Kidney (tissue), 14 donors: Measurements from ENCODE around the gene PDE4D. TPM values are rescaled to one million over a fixed set of nuclear protein-coding genes. Genes with fewer than 3 reads are reported as not detected.

Source experiments
- DNase-seq, 5 donors: peaks; one replicate each; pipeline ENCODE4 v3.0.0-alpha.2; 2013 to 2020
- FAIRE-seq: peaks from 2 replicates; lab custom pipeline; 2012; peaks lifted over from hg19 to GRCh38; lab: Jason Lieb, UNC
- H3K27ac ChIP-seq, 2 donors: one replicate each; pipeline ENCODE4 v1.7.0; 2013; ENCODE audit warnings: low read depth in 2 of 2, low read length in 2 of 2, inconsistent platforms in 1 of 2
- H3K27me3 ChIP-seq: one replicate; pipeline ENCODE4 v1.7.1; 2013; ENCODE audit warnings: low read length, inconsistent platforms; ENCODE audit not compliant: control insufficient read depth, insufficient read depth
- H3K36me3 ChIP-seq, 3 donors: one replicate each; pipeline versions ENCODE4 v1.7.0 to v1.7.1; 2013; ENCODE audit warnings: low read length in 3 of 3, control low read depth in 1 of 3, inconsistent platforms in 1 of 3; ENCODE audit not compliant: insufficient read depth in 3 of 3, control insufficient read depth in 2 of 3
- H3K4me1 ChIP-seq, 3 donors: one replicate each; pipeline versions ENCODE4 v1.7.0 to v1.7.1; 2013; ENCODE audit warnings: low read length in 3 of 3, inconsistent platforms in 1 of 3, low read depth in 1 of 3; ENCODE audit not compliant: control insufficient read depth in 2 of 3, insufficient read depth in 2 of 3
- H3K4me3 ChIP-seq, 3 donors: one replicate each; pipeline versions ENCODE4 v1.7.0 to v1.8.1; 2013; ENCODE audit warnings: low read length in 3 of 3, control low read depth in 1 of 3, inconsistent platforms in 1 of 3
- H3K9ac ChIP-seq, 3 donors: one replicate each; pipeline versions ENCODE4 v1.7.0 to v1.7.1; 2013; ENCODE audit warnings: low read length in 3 of 3, control low read depth in 1 of 3, inconsistent platforms in 1 of 3
- H3K9me3 ChIP-seq, 3 donors: one replicate each; pipeline versions ENCODE4 v1.7.0 to v1.7.1; 2013; ENCODE audit warnings: low read length in 3 of 3, control low read depth in 1 of 3, inconsistent platforms in 1 of 3; ENCODE audit not compliant: control insufficient read depth in 2 of 3, insufficient read depth in 1 of 3
- CTCF ChIP-seq: IDR thresholded peaks from 3 replicates; pipeline ENCODE4 v1.5.1; 2012; ENCODE audit warnings: mild to moderate bottlenecking, moderate library complexity, borderline replicate concordance; ENCODE audit not compliant: insufficient read depth; ENCODE audit errors: extremely low read depth
- intact Hi-C: fragments of 100-400 bp; cut with DNase I; formaldehyde crosslinking; loops from one replicate; pipeline ENCODE4 v1.11.1; 2022
- polyA plus RNA-seq: library from polyadenylated mRNA; stranded (reverse); fragments of 350-450 nt; fragmentation: Illumina TruSeq; extraction: RNeasy Lipid Tissue Mini Kit (QIAGEN cat#74804); gene quantifications from one replicate; pipeline ENCODE4 v1.2.3, GENCODE V29; 2014; ENCODE audit warnings: low read depth, low replicate concordance; ENCODE audit not compliant: insufficient read depth
- total RNA-seq: library from RNA; stranded (reverse); fragmentation: NEBNext Ultra II Directional; extraction: Animal tissue kit (Norgen Biotek cat#: 25700); gene quantifications from one replicate; pipeline ENCODE4 v1.2.1, GENCODE V29; 2021
- donor health status: control.
- donor health status: control.
- donor health status: control.
- donor health status: control.
- donor health status: control.
- donor health status: DM: yes; HTN: yes; CAD: no.
- donor health status: Normal renal cell carcinoma (clear cell type).

Gene PDE4D
- total and polyA plus RNA-seq, 2 donors from 2014 or later = 9.2 to 78.9 TPM

- Histone ChIP-seq H3K36me3 (no peaks in the 10 kb centered on the region), H3K9ac (no peak overlapping the region), H3K4me3 (no peak overlapping the region), H3K27me3 (no peaks in the 10 kb centered on the region), H3K9me3 (no peaks in the 10 kb centered on the region), H3K27ac (no peak overlapping the region), H3K4me1 (no peaks in the 10 kb centered on the region)
- intact Hi-C loops = loop anchor here (10.0 kb wide), 1 partner anchor 567 kb away; no protein-coding TSS in a partner anchor
- no peak for TF ChIP-seq CTCF
- FAIRE-seq (no peak), DNase-seq (no peak)
Observed at GRCh38 chr5:59817536-59817935, 76.0 kb downstream of the PDE4D start.

GRCh38 chr5:59816654-59817300 lies 76.7 kb downstream of the PDE4D start:
- intact Hi-C loops = loop anchor here (10.0 kb wide), 1 partner anchor 568 kb away; no protein-coding TSS in a partner anchor
- Histone ChIP-seq H3K27ac (no peak overlapping the region), H3K4me1 (no peaks in the 10 kb centered on the region), H3K9ac (no peak overlapping the region), H3K4me3 (no peak overlapping the region), H3K36me3 (no peaks in the 10 kb centered on the region), H3K9me3 (no peaks in the 10 kb centered on the region), H3K27me3 (no peaks in the 10 kb centered on the region)
- DNase-seq (no peak), FAIRE-seq (no peak)
- TF ChIP-seq CTCF = no peak

GRCh38 chr5:59814537-59814872 lies 79.0 kb downstream of the PDE4D start:
- no peaks in the 10 kb centered on the region for H3K27me3 ChIP-seq
- no peak overlapping the region for H3K27ac ChIP-seq
- H3K36me3 ChIP-seq = no peaks in the 10 kb centered on the region
- DNase-seq (no peak), FAIRE-seq (no peak)
- H3K9ac ChIP-seq = no peak overlapping the region
- no peak overlapping the region for H3K4me3 ChIP-seq
- intact Hi-C loops = loop anchor here (10.0 kb wide), 1 partner anchor 570 kb away; no protein-coding TSS in a partner anchor
- H3K4me1 ChIP-seq = peaks cover 0 to 3% (median 0%) of the 10 kb centered on the region in 3 donors
- no peak for TF ChIP-seq CTCF
- no peaks in the 10 kb centered on the region for H3K9me3 ChIP-seq
